ENCODE measurements around the gene ZZZ3.
"Not testable (repeated sequence)": the region's sequence is repeated elsewhere in the genome, so short reads cannot be mapped to it uniquely, and the experiment has no call there.

ZZZ3 gene

GRCh38 chr1:77682460-77683159, at the start of gene ZZZ3:
Gene ZZZ3 (minus strand): TSS chr1:77682658. CDS start chr1:77633354, 49,304 bp downstream.
- DNase-seq = peak; percentile 87 to 94

- DNase-seq = no peak
Measured at GRCh38 chr1:77732090-77732489, 49.6 kb upstream of the ZZZ3 start.

GRCh38 chr1:77725706-77726105, 43.2 kb upstream of the ZZZ3 start:
- DNase-seq = no peak

GRCh38 chr1:77718181-77718580, 35.7 kb upstream of the ZZZ3 start:
- DNase-seq = no peak

GRCh38 chr1:77716065-77716464, 33.6 kb upstream of the ZZZ3 start:
- no peak for DNase-seq

GRCh38 chr1:77709727-77710126, 27.3 kb upstream of the ZZZ3 start:
- DNase-seq = no peak

- no peak for DNase-seq
Measured at GRCh38 chr1:77706321-77706720, 23.9 kb upstream of the ZZZ3 start.

- DNase-seq = no peak
Measured at GRCh38 chr1:77704736-77705135, 22.3 kb upstream of the ZZZ3 start.

GRCh38 chr1:77699673-77700072, 17.2 kb upstream of the ZZZ3 start:
- DNase-seq = not testable (repeated sequence)

GRCh38 chr1:77697441-77697840, 15.0 kb upstream of the ZZZ3 start:
- DNase-seq = peak in 1 of 2 experiments; percentile 20

- DNase-seq = no peak
Measured at GRCh38 chr1:77688939-77689338, 6.5 kb upstream of the ZZZ3 start.

GRCh38 chr1:77687519-77687906, 5.1 kb upstream of the ZZZ3 start:
- DNase-seq = no peak

GRCh38 chr1:77686796-77687518, 4.5 kb upstream of the ZZZ3 start:
- DNase-seq = peak in 1 of 2 experiments; percentile 42

- DNase-seq = peak; percentile 77 to 90
Measured at GRCh38 chr1:77683160-77684148, 996 bp upstream of the ZZZ3 start.

- no peak for DNase-seq
Measured at GRCh38 chr1:77680173-77680572, 2.3 kb downstream of the ZZZ3 start.

- DNase-seq = no peak
Measured at GRCh38 chr1:77678660-77679610, 3.5 kb downstream of the ZZZ3 start.

GRCh38 chr1:77674807-77675206, 7.7 kb downstream of the ZZZ3 start:
- DNase-seq = not testable (repeated sequence)

- no peak for DNase-seq
Measured at GRCh38 chr1:77673716-77674355, 8.6 kb downstream of the ZZZ3 start.

- no peak for DNase-seq
Measured at GRCh38 chr1:77673030-77673429, 9.4 kb downstream of the ZZZ3 start.

GRCh38 chr1:77672374-77672773, 10.1 kb downstream of the ZZZ3 start:
- DNase-seq = no peak

GRCh38 chr1:77671836-77672235, 10.6 kb downstream of the ZZZ3 start:
- DNase-seq = no peak
